NCI-H2171 treated with DMSO at 0.1 percent for 48 hours (cell line): ENCODE results near the gene PIK3C3.
A peak's percentile ranks its signal among the peaks of the same experiment; 100 is the strongest.
"Not testable (repeated sequence)": the region's sequence is repeated elsewhere in the genome, so short reads cannot be mapped to it uniquely, and the experiment has no call there.

Source experiments
- DNase-seq: peaks from one replicate; lab custom pipeline; 2025; lab: John Stamatoyannopoulos, UW

PIK3C3 gene

GRCh38 chr18:42025491-42025890 lies 70.5 kb downstream of the PIK3C3 start:
- no peak for DNase-seq

- no peak for DNase-seq
Observed at GRCh38 chr18:42025974-42026625, 71.1 kb downstream of the PIK3C3 start.

- peak; percentile 33 for DNase-seq
Observed at GRCh38 chr18:42028247-42028832, 73.3 kb downstream of the PIK3C3 start.

GRCh38 chr18:42029092-42029491 lies 74.1 kb downstream of the PIK3C3 start:
- DNase-seq = no peak

- DNase-seq = peak; percentile 28
Observed at GRCh38 chr18:42030586-42031182, 75.7 kb downstream of the PIK3C3 start.

- DNase-seq = no peak
Observed at GRCh38 chr18:42032447-42032846, 77.4 kb downstream of the PIK3C3 start.

GRCh38 chr18:42033137-42033810 lies 78.2 kb downstream of the PIK3C3 start:
- DNase-seq = no peak

GRCh38 chr18:42038936-42039335 lies 83.9 kb downstream of the PIK3C3 start:
- no peak for DNase-seq

- DNase-seq = no peak
Observed at GRCh38 chr18:42039396-42039795, 84.4 kb downstream of the PIK3C3 start.

GRCh38 chr18:42041793-42042192 lies 86.8 kb downstream of the PIK3C3 start:
- DNase-seq = no peak

- no peak for DNase-seq
Observed at GRCh38 chr18:42045346-42045745, 90.3 kb downstream of the PIK3C3 start.

- no peak for DNase-seq
Observed at GRCh38 chr18:42047721-42048120, 92.7 kb downstream of the PIK3C3 start.

- no peak for DNase-seq
Observed at GRCh38 chr18:42048158-42048557, 93.1 kb downstream of the PIK3C3 start.

GRCh38 chr18:42049536-42049935 lies 94.5 kb downstream of the PIK3C3 start:
- DNase-seq = not testable (repeated sequence)

GRCh38 chr18:42051411-42051810 lies 96.4 kb downstream of the PIK3C3 start:
- no peak for DNase-seq

- DNase-seq = peak; percentile 16
Observed at GRCh38 chr18:42052122-42052708, 97.2 kb downstream of the PIK3C3 start.

GRCh38 chr18:42053188-42053781 lies 98.3 kb downstream of the PIK3C3 start:
- DNase-seq = peak; percentile 68

GRCh38 chr18:42064109-42064508 lies 109.1 kb downstream of the PIK3C3 start:
- DNase-seq = no peak

- DNase-seq = no peak
Observed at GRCh38 chr18:42067518-42067917, 112.5 kb downstream of the PIK3C3 start.

- DNase-seq = no peak
Observed at GRCh38 chr18:42068030-42068429, 113.0 kb downstream of the PIK3C3 start.

GRCh38 chr18:42069036-42069435 lies 114.0 kb downstream of the PIK3C3 start:
- DNase-seq = no peak

GRCh38 chr18:42072407-42072806 lies 117.4 kb downstream of the PIK3C3 start:
- no peak for DNase-seq
